GM19328 (cell line): ENCODE results near the gene MEF2C.

Experiments
- ATAC-seq: cut with Tn5 transposase; IDR thresholded peaks from one replicate; pipeline ENCODE4 v1.9.1; 2021; ENCODE audit warnings: mild to moderate bottlenecking, moderate library complexity; ENCODE audit not compliant: unreplicated experiment

The MEF2C gene

GRCh38 chr5:88691230-88691582 lies 191.8 kb downstream of the MEF2C start:
- no peak for ATAC-seq

GRCh38 chr5:88690409-88691229 lies 192.4 kb downstream of the MEF2C start:
- ATAC-seq = peak; percentile 74

- ATAC-seq = no peak
Measured at GRCh38 chr5:88689668-88690408, 193.1 kb downstream of the MEF2C start.

- no peak for ATAC-seq
Measured at GRCh38 chr5:88688984-88689667, 193.9 kb downstream of the MEF2C start.

- no peak for ATAC-seq
Measured at GRCh38 chr5:88688156-88688983, 194.6 kb downstream of the MEF2C start.

- no peak for ATAC-seq
Measured at GRCh38 chr5:88687373-88687911, 195.5 kb downstream of the MEF2C start.

- ATAC-seq = no peak
Measured at GRCh38 chr5:88686726-88687125, 196.3 kb downstream of the MEF2C start.

GRCh38 chr5:88685591-88686541 lies 197.1 kb downstream of the MEF2C start:
- no peak for ATAC-seq

- no peak for ATAC-seq
Measured at GRCh38 chr5:88683506-88684135, 199.4 kb downstream of the MEF2C start.

GRCh38 chr5:88682881-88683361 lies 200.1 kb downstream of the MEF2C start:
- no peak for ATAC-seq

GRCh38 chr5:88682131-88682530 lies 200.9 kb downstream of the MEF2C start:
- no peak for ATAC-seq

- ATAC-seq = no peak
Measured at GRCh38 chr5:88681211-88681803, 201.7 kb downstream of the MEF2C start.

- peak; percentile 90 for ATAC-seq
Measured at GRCh38 chr5:88680253-88681132, 202.5 kb downstream of the MEF2C start.

GRCh38 chr5:88679638-88680037 lies 203.3 kb downstream of the MEF2C start:
- no peak for ATAC-seq

- ATAC-seq = no peak
Measured at GRCh38 chr5:88678770-88679381, 204.1 kb downstream of the MEF2C start.

GRCh38 chr5:88677943-88678769 lies 204.8 kb downstream of the MEF2C start:
- ATAC-seq = no peak
